ENCODE data around the gene DPP4. TPM values are rescaled to one million over a fixed set of nuclear protein-coding genes. Genes with fewer than 3 reads are reported as not detected.

DPP4 gene
- polyA plus RNA-seq, 1 donor, result 145 TPM

DNA sequence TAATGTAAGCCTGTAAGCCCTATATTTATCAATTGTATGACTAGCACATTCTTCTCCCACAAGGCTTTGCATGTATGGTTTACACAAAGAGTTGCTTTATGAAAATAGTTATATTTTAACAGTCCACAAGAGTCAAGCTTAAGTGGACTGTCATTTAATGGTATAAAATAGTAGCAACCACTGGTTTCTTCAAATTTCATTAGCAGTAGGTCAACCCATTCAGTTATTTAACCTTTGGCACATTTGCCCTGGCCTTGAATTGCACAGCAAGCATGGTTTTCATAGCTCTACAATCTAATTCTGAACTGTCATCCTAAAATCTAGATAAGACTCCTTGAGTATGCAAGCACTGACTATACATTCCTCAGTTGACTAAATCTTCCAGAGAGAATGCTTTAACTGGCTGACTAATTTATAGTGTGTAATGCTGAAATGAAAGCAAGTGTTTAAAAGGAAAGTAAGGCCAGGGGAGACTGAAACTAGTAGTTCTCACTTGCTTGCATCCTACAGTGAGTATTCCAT is 1.8 kb downstream of the DPP4 start:
- Histone ChIP-seq H3K27me3 (ENCODE audit: control insufficient read depth, insufficient read depth, low read length) (no peaks in the 10 kb centered on the region), H3K9me3 (ENCODE audit: control insufficient read depth, low read depth, low read length) (no peaks in the 10 kb centered on the region), H3K27ac (ENCODE audit: low read length) (peak overlapping the region; percentile 88), H3K4me1 (ENCODE audit: control insufficient read depth, insufficient read depth, low read length) (peaks cover 50% of the 10 kb centered on the region), H3K36me3 (ENCODE audit: control insufficient read depth, insufficient read depth, low read length) (no peaks in the 10 kb centered on the region), H3K4me3 (ENCODE audit: low read length) (peak overlapping the region; percentile 63)
- DNase-seq, result peak in 1 of 2 donors; percentile 62

DNA sequence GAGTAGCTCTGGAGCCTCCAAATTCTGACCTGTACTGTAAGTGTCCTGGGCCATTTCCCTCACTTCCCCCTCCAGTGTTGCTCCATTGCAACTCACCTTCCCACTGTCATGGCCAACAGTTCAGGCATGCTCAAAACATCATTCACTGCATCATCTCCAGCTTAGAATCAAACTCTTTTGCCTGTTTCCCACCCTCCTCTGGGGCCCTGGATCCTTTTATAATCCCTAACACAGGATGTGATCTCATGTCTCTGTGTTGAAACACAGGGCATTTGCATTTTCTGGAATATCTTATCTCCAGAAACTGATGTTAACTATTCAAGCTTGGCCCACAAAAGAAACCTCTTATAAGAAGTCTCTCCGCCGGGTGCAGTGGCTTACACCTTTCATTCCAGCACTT is 3.0 kb downstream of the DPP4 start:
- no CpG with 5 or more reads among the region's 2 CpGs for WGBS (ENCODE audit: insufficient coverage, low lambda C conversion rate)
- Histone ChIP-seq H3K9me3 (ENCODE audit: control insufficient read depth, low read depth, low read length) (no peaks in the 10 kb centered on the region), H3K36me3 (ENCODE audit: control insufficient read depth, insufficient read depth, low read length) (peaks cover 2% of the 10 kb centered on the region), H3K4me3 (ENCODE audit: low read length) (peak overlapping the region; percentile 21), H3K4me1 (ENCODE audit: control insufficient read depth, insufficient read depth, low read length) (peaks cover 61% of the 10 kb centered on the region), H3K27me3 (ENCODE audit: control insufficient read depth, insufficient read depth, low read length) (no peaks in the 10 kb centered on the region), H3K27ac (ENCODE audit: low read length) (peak overlapping the region; percentile 88)
- DNase-seq, result peak in 1 of 2 donors; percentile 65

DNA sequence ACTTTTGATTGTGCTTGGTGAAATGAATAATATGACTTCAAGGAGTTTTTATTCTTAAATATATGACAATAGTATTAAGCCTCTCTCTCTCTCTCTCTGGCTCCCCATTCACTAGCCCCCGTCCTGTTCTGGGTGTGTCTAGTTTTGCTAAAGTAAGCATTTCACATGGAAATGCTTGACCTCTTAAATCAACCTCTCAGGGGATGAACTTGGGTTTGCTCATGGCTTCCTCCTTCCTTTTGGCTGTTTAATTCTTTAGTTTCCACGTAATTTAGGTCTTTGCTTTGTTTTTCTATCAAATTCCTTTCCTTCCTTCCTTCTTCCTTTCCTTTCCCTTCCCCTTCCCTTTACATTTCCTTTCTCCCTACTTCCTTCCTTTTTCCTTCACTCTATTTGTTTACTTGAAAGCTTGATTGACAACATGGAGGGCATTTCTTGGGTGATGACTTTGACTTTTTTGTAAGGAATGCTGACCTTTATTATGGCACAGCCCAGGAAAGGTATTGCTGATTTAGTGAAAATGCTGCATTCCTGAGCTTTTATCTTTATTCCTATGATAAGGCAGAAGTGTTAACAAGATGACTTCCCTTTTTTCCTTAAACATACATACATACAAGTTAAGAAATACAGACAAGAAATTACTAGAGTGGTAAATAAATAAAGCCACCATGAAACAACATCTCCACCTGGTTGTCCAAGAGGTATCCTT is 3.6 kb downstream of the DPP4 start:
- H3K27me3 ChIP-seq (ENCODE audit: control insufficient read depth, insufficient read depth, low read length), result no peaks in the 10 kb centered on the region
- peaks cover 60% of the 10 kb centered on the region for H3K4me1 ChIP-seq (ENCODE audit: control insufficient read depth, insufficient read depth, low read length)
- peak in 1 of 2 donors; percentile 50 for DNase-seq
- H3K36me3 ChIP-seq (ENCODE audit: control insufficient read depth, insufficient read depth, low read length), result peaks cover 2% of the 10 kb centered on the region
- H3K9me3 ChIP-seq (ENCODE audit: control insufficient read depth, low read depth, low read length), result no peaks in the 10 kb centered on the region
- H3K4me3 ChIP-seq (ENCODE audit: low read length), result no peak overlapping the region
- 29% methylated on average over 2 of the region's 2 CpGs for WGBS (ENCODE audit: insufficient coverage, low lambda C conversion rate)
- H3K27ac ChIP-seq (ENCODE audit: low read length), result peak overlapping the region; percentile 88

DNA sequence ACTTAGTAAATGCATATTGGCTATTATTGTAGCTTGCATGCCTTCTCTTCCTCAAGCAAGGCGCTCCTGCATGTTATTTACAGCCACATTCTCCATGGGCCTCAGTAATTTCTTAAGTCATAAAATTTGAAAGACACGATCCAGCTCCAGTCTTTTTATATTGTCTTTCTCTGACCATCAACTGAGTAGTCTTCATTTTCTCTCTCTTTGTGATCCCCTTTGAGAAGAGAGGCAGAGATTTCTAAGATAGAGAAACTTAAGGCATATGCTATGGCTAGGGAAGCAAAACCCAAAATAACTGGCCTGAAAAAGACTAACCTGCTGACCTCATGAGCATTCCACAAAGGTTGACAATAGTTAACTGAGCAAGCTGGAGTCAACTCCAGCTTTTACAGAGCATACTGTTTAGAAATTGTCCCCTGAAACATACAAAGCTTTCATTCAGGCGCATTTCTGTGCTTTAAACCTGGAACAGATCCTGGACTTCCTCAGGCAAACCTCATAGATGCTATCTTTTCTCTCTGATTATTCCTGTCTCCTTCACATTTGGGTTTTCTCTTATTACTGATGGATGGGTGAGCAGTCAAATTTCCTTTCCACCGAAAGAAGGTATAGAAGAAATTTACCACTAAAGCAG is 4.6 kb downstream of the DPP4 start:
- WGBS (ENCODE audit: insufficient coverage, low lambda C conversion rate), result 80% methylated on average over 1 of the region's 4 CpGs
- H3K4me3 ChIP-seq (ENCODE audit: low read length), result no peak overlapping the region
- peak overlapping the region; percentile 88 for H3K27ac ChIP-seq (ENCODE audit: low read length)
- DNase-seq, result no peak
- no peaks in the 10 kb centered on the region for H3K9me3 ChIP-seq (ENCODE audit: control insufficient read depth, low read depth, low read length)
- peaks cover 60% of the 10 kb centered on the region for H3K4me1 ChIP-seq (ENCODE audit: control insufficient read depth, insufficient read depth, low read length)
- H3K27me3 ChIP-seq (ENCODE audit: control insufficient read depth, insufficient read depth, low read length), result no peaks in the 10 kb centered on the region
- H3K36me3 ChIP-seq (ENCODE audit: control insufficient read depth, insufficient read depth, low read length), result peaks cover 2% of the 10 kb centered on the region

DNA sequence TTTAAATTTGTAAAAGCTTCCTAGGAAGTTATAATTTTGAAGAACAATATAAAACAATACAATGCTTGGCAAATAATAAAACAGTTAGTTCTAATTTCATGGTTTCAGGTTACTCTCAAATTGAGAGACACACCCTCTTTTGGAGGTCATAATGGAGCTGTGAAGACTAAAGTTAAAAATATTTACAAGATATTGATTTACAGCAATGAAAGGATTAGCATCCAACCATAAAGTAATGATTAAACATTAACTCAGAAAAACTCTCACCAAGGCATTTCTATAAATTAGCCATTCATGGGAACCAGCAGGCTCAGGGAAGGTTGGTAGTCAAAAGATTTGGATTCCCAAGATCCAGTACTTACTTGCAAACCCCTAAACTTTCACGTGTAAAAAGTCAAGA is 6.4 kb downstream of the DPP4 start:
- Histone ChIP-seq H3K27ac (ENCODE audit: low read length) (peak overlapping the region; percentile 88), H3K4me1 (ENCODE audit: control insufficient read depth, insufficient read depth, low read length) (peaks cover 69% of the 10 kb centered on the region), H3K9me3 (ENCODE audit: control insufficient read depth, low read depth, low read length) (no peaks in the 10 kb centered on the region), H3K4me3 (ENCODE audit: low read length) (no peak overlapping the region), H3K36me3 (ENCODE audit: control insufficient read depth, insufficient read depth, low read length) (peaks cover 4% of the 10 kb centered on the region), H3K27me3 (ENCODE audit: control insufficient read depth, insufficient read depth, low read length) (no peaks in the 10 kb centered on the region)
- peak in 1 of 2 donors; percentile 51 for DNase-seq
- no CpG with 5 or more reads among the region's 1 CpG for WGBS (ENCODE audit: insufficient coverage, low lambda C conversion rate)

DNA sequence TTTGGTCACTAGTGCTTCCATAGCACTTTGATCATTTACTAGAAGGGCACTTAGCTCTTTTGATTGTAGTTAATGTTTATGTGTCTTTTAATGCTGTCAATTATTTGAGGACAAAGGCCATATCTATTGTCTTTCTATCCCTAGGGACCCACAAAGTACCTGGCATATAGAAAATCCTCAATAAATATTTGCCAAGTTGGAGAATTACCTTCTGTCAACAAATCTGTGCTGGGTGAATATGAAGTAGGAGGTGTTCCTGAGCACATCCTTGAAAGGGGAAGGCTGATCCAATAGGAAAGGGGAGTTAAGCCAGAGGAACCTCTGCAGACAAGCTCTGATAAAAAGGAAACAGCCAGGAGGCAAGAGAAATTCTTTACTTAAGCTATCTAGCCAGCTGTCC is 8.2 kb downstream of the DPP4 start:
- Histone ChIP-seq H3K4me3 (ENCODE audit: low read length) (no peak overlapping the region), H3K36me3 (ENCODE audit: control insufficient read depth, insufficient read depth, low read length) (peaks cover 4% of the 10 kb centered on the region), H3K4me1 (ENCODE audit: control insufficient read depth, insufficient read depth, low read length) (peaks cover 59% of the 10 kb centered on the region), H3K9me3 (ENCODE audit: control insufficient read depth, low read depth, low read length) (no peaks in the 10 kb centered on the region), H3K27ac (ENCODE audit: low read length) (peak overlapping the region; percentile 88), H3K27me3 (ENCODE audit: control insufficient read depth, insufficient read depth, low read length) (no peaks in the 10 kb centered on the region)
- peak in 1 of 2 donors; percentile 83 for DNase-seq

DNA sequence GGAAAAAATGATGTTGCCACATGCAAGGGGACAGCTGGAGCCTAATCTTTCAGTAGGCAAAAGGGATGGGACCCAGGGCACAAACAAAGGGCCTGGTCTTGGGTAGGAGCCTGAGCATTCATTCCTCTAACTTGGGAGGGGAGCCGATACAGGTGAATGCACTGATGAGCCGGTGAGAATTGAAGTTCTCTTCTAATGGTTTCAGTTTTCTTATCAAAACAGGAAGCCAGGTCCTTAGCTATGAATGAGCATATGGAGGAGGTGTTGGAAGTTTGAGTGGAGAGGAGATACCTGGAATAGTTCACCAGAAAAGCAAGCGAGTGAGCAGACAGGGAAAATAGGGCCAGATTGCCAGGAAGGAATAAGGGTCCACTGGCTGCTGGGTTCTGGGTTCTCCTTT is 10.1 kb downstream of the DPP4 start:
- Histone ChIP-seq H3K36me3 (ENCODE audit: control insufficient read depth, insufficient read depth, low read length) (peaks cover 4% of the 10 kb centered on the region), H3K9me3 (ENCODE audit: control insufficient read depth, low read depth, low read length) (no peaks in the 10 kb centered on the region)
- no CpG with 5 or more reads among the region's 3 CpGs for WGBS (ENCODE audit: insufficient coverage, low lambda C conversion rate)

DNA sequence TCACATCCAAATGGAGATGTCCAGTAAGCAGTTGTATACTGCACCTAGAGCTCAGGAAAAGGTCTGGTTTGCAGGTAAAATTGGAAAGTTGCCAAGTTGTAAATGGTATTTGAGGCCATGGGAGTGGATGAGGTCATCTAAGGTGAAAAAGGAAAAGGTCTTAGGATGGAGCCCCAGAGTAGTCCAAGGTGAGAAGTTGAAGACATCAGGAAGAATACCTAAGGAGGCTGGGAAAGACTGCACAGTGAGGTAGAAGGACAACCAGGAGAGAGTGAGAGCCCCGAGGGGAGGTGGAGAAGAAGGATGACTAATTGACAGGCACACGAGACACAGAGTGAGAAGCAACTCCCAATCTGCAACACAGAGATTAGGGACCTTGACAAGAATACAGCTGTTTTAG is 10.7 kb downstream of the DPP4 start:
- no peaks in the 10 kb centered on the region for H3K9me3 ChIP-seq (ENCODE audit: control insufficient read depth, low read depth, low read length)
- no peaks in the 10 kb centered on the region for H3K27me3 ChIP-seq (ENCODE audit: control insufficient read depth, insufficient read depth, low read length)
- H3K36me3 ChIP-seq (ENCODE audit: control insufficient read depth, insufficient read depth, low read length), result peaks cover 4% of the 10 kb centered on the region
- H3K27ac ChIP-seq (ENCODE audit: low read length), result no peak overlapping the region
- DNase-seq, result no peak
- no CpG with 5 or more reads among the region's 2 CpGs for WGBS (ENCODE audit: insufficient coverage, low lambda C conversion rate)
- no peak overlapping the region for H3K4me3 ChIP-seq (ENCODE audit: low read length)
- H3K4me1 ChIP-seq (ENCODE audit: control insufficient read depth, insufficient read depth, low read length), result peaks cover 44% of the 10 kb centered on the region

More for the DNA sequence above, 10.1 kb downstream of the DPP4 start:
- peak in 1 of 2 donors; percentile 47 for DNase-seq
- Histone ChIP-seq H3K4me1 (ENCODE audit: control insufficient read depth, insufficient read depth, low read length) (peaks cover 50% of the 10 kb centered on the region), H3K27me3 (ENCODE audit: control insufficient read depth, insufficient read depth, low read length) (no peaks in the 10 kb centered on the region), H3K27ac (ENCODE audit: low read length) (peak overlapping the region; percentile 31), H3K4me3 (ENCODE audit: low read length) (no peak overlapping the region)

DNA sequence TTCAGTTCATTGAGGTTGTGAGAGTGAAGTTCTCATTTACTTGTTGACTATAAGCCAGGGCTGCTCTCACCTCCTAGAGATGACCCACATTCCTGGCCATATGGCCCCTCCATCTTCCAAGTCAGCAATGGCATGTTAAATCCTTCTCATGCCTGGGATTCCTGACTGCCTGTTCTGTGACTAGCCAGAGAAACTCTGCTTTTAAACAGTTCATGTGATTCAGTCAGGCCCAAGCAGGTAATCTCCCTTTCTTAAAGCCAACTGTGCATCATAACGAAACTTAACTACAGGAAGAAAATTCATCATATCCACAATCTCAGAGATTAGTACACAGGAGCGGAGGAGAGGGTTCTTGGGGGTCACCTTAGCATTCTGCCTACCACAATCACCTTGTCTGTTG is 11.5 kb downstream of the DPP4 start:
- Histone ChIP-seq H3K27me3 (ENCODE audit: control insufficient read depth, insufficient read depth, low read length) (no peaks in the 10 kb centered on the region), H3K4me3 (ENCODE audit: low read length) (no peak overlapping the region), H3K36me3 (ENCODE audit: control insufficient read depth, insufficient read depth, low read length) (peaks cover 10% of the 10 kb centered on the region), H3K27ac (ENCODE audit: low read length) (no peak overlapping the region), H3K4me1 (ENCODE audit: control insufficient read depth, insufficient read depth, low read length) (peaks cover 40% of the 10 kb centered on the region), H3K9me3 (ENCODE audit: control insufficient read depth, low read depth, low read length) (peaks cover 5% of the 10 kb centered on the region)
- DNase-seq, result no peak
- WGBS (ENCODE audit: insufficient coverage, low lambda C conversion rate), result no CpG with 5 or more reads among the region's 2 CpGs

DNA sequence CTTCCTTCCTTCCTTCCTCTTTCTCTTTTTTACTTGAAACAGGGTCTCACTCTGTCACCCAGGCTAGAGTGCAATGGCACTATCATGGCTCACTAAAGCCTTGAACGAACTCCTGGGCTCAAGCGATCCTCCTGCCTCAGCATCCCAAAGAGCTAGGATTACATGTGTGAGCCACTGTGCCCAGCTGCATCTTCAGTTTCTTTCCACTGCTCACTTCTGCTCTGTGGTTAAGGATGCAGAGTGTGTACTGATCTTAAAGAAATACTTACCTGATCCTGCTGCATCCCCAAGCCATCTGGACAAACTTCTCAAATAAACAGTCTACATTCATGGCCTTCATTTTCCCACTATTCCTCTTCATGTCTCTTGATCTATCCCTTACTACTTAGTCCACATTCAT is 13.0 kb downstream of the DPP4 start:
- no peak overlapping the region for H3K4me3 ChIP-seq (ENCODE audit: low read length)
- no CpG with 5 or more reads among the region's 2 CpGs for WGBS (ENCODE audit: insufficient coverage, low lambda C conversion rate)
- H3K9me3 ChIP-seq (ENCODE audit: control insufficient read depth, low read depth, low read length), result peaks cover 11% of the 10 kb centered on the region

More for the DNA sequence above, 13.0 kb downstream of the DPP4 start:
- Histone ChIP-seq H3K27ac (ENCODE audit: low read length) (no peak overlapping the region), H3K4me1 (ENCODE audit: control insufficient read depth, insufficient read depth, low read length) (peaks cover 26% of the 10 kb centered on the region), H3K36me3 (ENCODE audit: control insufficient read depth, insufficient read depth, low read length) (peaks cover 16% of the 10 kb centered on the region), H3K27me3 (ENCODE audit: control insufficient read depth, insufficient read depth, low read length) (no peaks in the 10 kb centered on the region)
- DNase-seq, result no peak

Data from large intestine (tissue), 3 donors.